WTC11 (cell line): Measurements from ENCODE around the gene ICA1. TPM values are rescaled to one million over a fixed set of nuclear protein-coding genes. Genes with fewer than 3 reads are reported as not detected.

Experiments used
- ATAC-seq: fragments of 200-7000 bp; cut with Tn5 transposase; 2 replicates; pipeline ENCODE4 v1.10.0; 2021; ENCODE audit warnings: mild to moderate bottlenecking, moderate library complexity
- CTCF ChIA-PET: fragments of 300-600 bp; sonication (Branson Sonifier 250); formaldehyde crosslinking; loops from one replicate; lab custom pipeline; 2021; ENCODE audit warnings: antibody characterized with exemption; lab: Charles Lee
- POLR2A ChIA-PET: fragments of 350-600 bp; sonication (Branson Sonifier 250); formaldehyde crosslinking; loops from one replicate; lab custom pipeline; 2021; ENCODE audit warnings: antibody characterized with exemption; lab: Charles Lee
- DNase-seq: peaks from one replicate; pipeline ENCODE4 v3.0.0; 2021; ENCODE audit warnings: low spot score
- H3K27ac Mint-ChIP-seq: 2 replicates; pipeline ENCODE4 v1.8.0; 2021; ENCODE audit warnings: mixed read lengths
- H3K27me3 Mint-ChIP-seq: 2 replicates; pipeline ENCODE4 v1.8.0; 2021; ENCODE audit warnings: low read depth, mild to moderate bottlenecking, moderate library complexity, mixed read lengths
- H3K36me3 Mint-ChIP-seq: 2 replicates; pipeline ENCODE4 v1.8.0; 2021; ENCODE audit warnings: mixed read lengths
- H3K4me1 Mint-ChIP-seq: 2 replicates; pipeline ENCODE4 v1.8.0; 2022; ENCODE audit warnings: mixed read lengths
- H3K4me3 Mint-ChIP-seq: 2 replicates; pipeline ENCODE4 v1.8.0; 2021; ENCODE audit warnings: mild to moderate bottlenecking, moderate library complexity, mixed read lengths
- H3K9me3 Mint-ChIP-seq: 2 replicates; pipeline ENCODE4 v1.8.0; 2021; ENCODE audit warnings: mixed read lengths
- CREM ChIP-seq: sonication (generic); formaldehyde crosslinking; IDR thresholded peaks from 2 replicates; pipeline ENCODE4 v1.8.1; 2022; ENCODE audit warnings: mild to moderate bottlenecking, missing genetic modification reagents, moderate library complexity
- CTCF ChIP-seq: fragments of 200-600 bp; IDR thresholded peaks from 2 replicates; pipeline ENCODE4 v1.8.0; 2022; ENCODE audit warnings: antibody characterized with exemption
- ELF4 ChIP-seq: sonication (generic); formaldehyde crosslinking; IDR thresholded peaks from 2 replicates; pipeline ENCODE4 v1.8.1; 2022; ENCODE audit warnings: low read depth, mild to moderate bottlenecking, moderate library complexity, missing genetic modification reagents
- EMX1 ChIP-seq: fragments of 250-450 bp; sonication (Bioruptor Pico); IDR thresholded peaks from 2 replicates; pipeline ENCODE4 v1.8.0; 2021; ENCODE audit warnings: mild to moderate bottlenecking
- ERG ChIP-seq: fragments of 250-450 bp; sonication (Bioruptor Pico); IDR thresholded peaks from 2 replicates; pipeline ENCODE4 v1.8.0; 2021; ENCODE audit warnings: mild to moderate bottlenecking
- FOXK1 ChIP-seq: sonication (generic); formaldehyde crosslinking; IDR thresholded peaks from 2 replicates; pipeline ENCODE4 v1.8.0; 2022; ENCODE audit warnings: mild to moderate bottlenecking, moderate library complexity, missing genetic modification reagents
- GTF2I ChIP-seq: fragments of 250-450 bp; sonication (Bioruptor Pico); conservative IDR thresholded peaks from 2 replicates; pipeline ENCODE4 v1.4.0; 2021; ENCODE audit warnings: mild to moderate bottlenecking
- JUN ChIP-seq: sonication (generic); formaldehyde crosslinking; IDR thresholded peaks from 2 replicates; pipeline ENCODE4 v1.8.0; 2023; ENCODE audit warnings: mild to moderate bottlenecking, missing genetic modification reagents
- MAX ChIP-seq: sonication (generic); formaldehyde crosslinking; IDR thresholded peaks from 2 replicates; pipeline ENCODE4 v1.8.0; 2022; ENCODE audit warnings: mild to moderate bottlenecking, missing genetic modification reagents
- MYBL2 ChIP-seq: sonication (generic); formaldehyde crosslinking; IDR thresholded peaks from 2 replicates; pipeline ENCODE4 v1.8.1; 2023; ENCODE audit warnings: mild to moderate bottlenecking, moderate library complexity, missing genetic modification reagents
- NFE2L1 ChIP-seq: sonication (generic); formaldehyde crosslinking; IDR thresholded peaks from 2 replicates; pipeline ENCODE4 v1.8.1; 2023; ENCODE audit warnings: missing genetic modification reagents
- PRDM15 ChIP-seq: sonication (generic); formaldehyde crosslinking; IDR thresholded peaks from 2 replicates; pipeline ENCODE4 v1.8.0; 2022; ENCODE audit warnings: missing genetic modification reagents
- TCF7 ChIP-seq: sonication (generic); formaldehyde crosslinking; IDR thresholded peaks from 2 replicates; pipeline ENCODE4 v1.8.0; 2022; ENCODE audit warnings: mild to moderate bottlenecking, low read depth, missing genetic modification reagents, moderate library complexity
- TEAD4 ChIP-seq: sonication (generic); formaldehyde crosslinking; IDR thresholded peaks from 2 replicates; pipeline ENCODE4 v1.8.0; 2022; ENCODE audit warnings: mild to moderate bottlenecking, missing genetic modification reagents
- USF2 ChIP-seq: sonication (generic); formaldehyde crosslinking; IDR thresholded peaks from 2 replicates; pipeline ENCODE4 v1.8.1; 2023; ENCODE audit warnings: mild to moderate bottlenecking, missing genetic modification reagents, moderate library complexity
- ZNF138 ChIP-seq: sonication (generic); formaldehyde crosslinking; conservative IDR thresholded peaks from 2 replicates; pipeline ENCODE4 v1.8.1; 2022; ENCODE audit warnings: mild to moderate bottlenecking, moderate library complexity, missing genetic modification reagents
- ZNF281 ChIP-seq: sonication (generic); formaldehyde crosslinking; IDR thresholded peaks from 2 replicates; pipeline ENCODE4 v1.8.0; 2023; ENCODE audit warnings: mild to moderate bottlenecking, missing genetic modification reagents
- ZNF416 ChIP-seq: fragments of 250-450 bp; sonication (Bioruptor Pico); IDR thresholded peaks from 2 replicates; pipeline ENCODE4 v1.9.0; 2021; ENCODE audit warnings: mild to moderate bottlenecking, inconsistent platforms
- ZNF671 ChIP-seq: fragments of 250-450 bp; sonication (Bioruptor Pico); IDR thresholded peaks from 2 replicates; pipeline ENCODE4 v1.8.0; 2021; ENCODE audit warnings: mild to moderate bottlenecking
- total RNA-seq: library from RNA; stranded (reverse); gene quantifications from 3 replicates; pipeline ENCODE4 v1.2.3, GENCODE V29; 2021

ICA1 gene
- total RNA-seq, 1 experiment from 2014 or later: 31.2 TPM

- TF ChIP-seq TCF7 (no peak), USF2 (no peak), CTCF (no peak), TEAD4 (CRISPR knock-in tag) (no peak), ZNF671 (CRISPR knock-in tag) (no peak), FOXK1 (CRISPR knock-in tag) (no peak), ELF4 (CRISPR knock-in tag) (no peak), GTF2I (CRISPR knock-in tag) (no peak), CREM (CRISPR knock-in tag) (no peak), ZNF281 (CRISPR knock-in tag) (no peak), JUN (CRISPR knock-in tag) (no peak)
Measured at GRCh38 chr7:8111282-8111960, 150.5 kb downstream of the ICA1 start (continued).

- Mint-ChIP-seq H3K4me3 (no peak overlapping the region), H3K9me3 (peaks cover 13% of the 10 kb centered on the region), H3K4me1 (peaks cover 39% of the 10 kb centered on the region), H3K27ac (peak overlapping the region; percentile 50; the same call in 1 of the 2 replicates), H3K27me3 (no peaks in the 10 kb centered on the region), H3K36me3 (peaks cover 10% of the 10 kb centered on the region)
- TF ChIP-seq MAX: no peak
- ChIA-PET POLR2A (no interaction called here), CTCF (interaction anchor here (1.2 kb wide), 1 partner anchor 81 kb away, joined by 4 read pairs; no protein-coding TSS in a partner anchor)
- ATAC-seq (peak; percentile 62), DNase-seq (no peak)
Measured at GRCh38 chr7:8109196-8110022, 152.6 kb downstream of the ICA1 start.

- H3K27ac Mint-ChIP-seq: no peak overlapping the region
- DNase-seq (no peak), ATAC-seq (no peak)
- peaks cover 21% of the 10 kb centered on the region for H3K4me1 Mint-ChIP-seq
- H3K4me3 Mint-ChIP-seq: no peak overlapping the region
- 0 out of 2 replicates have a peak, but pooled peaks cover 4% of the 10 kb centered on the region for H3K36me3 Mint-ChIP-seq
- ChIA-PET CTCF (interaction anchor here (0.5 kb wide), 1 partner anchor 19 kb away, joined by 3 read pairs; no protein-coding TSS in a partner anchor), POLR2A (no interaction called here)
- H3K9me3 Mint-ChIP-seq: peaks cover 18% of the 10 kb centered on the region
- no peaks in the 10 kb centered on the region for H3K27me3 Mint-ChIP-seq
- TF ChIP-seq ZNF138 (CRISPR knock-in tag) (no peak), TCF7 (no peak), CREM (CRISPR knock-in tag) (no peak), EMX1 (CRISPR knock-in tag) (no peak), PRDM15 (CRISPR knock-in tag) (no peak), ERG (CRISPR knock-in tag) (no peak), NFE2L1 (no peak), ZNF416 (CRISPR knock-in tag) (no peak), MYBL2 (CRISPR knock-in tag) (no peak)
Measured at GRCh38 chr7:8105449-8106095, 156.4 kb downstream of the ICA1 start.
